Germinal center (tissue), 1 donor: Measurements from ENCODE around the gene TRMT11.

Source experiments
- DNase-seq: peaks from one replicate; pipeline ENCODE4 v3.0.0; 2012; ENCODE audit warnings: mixed read lengths, low spot score

The TRMT11 gene

GRCh38 chr6:126076992-126077664 lies 90.8 kb downstream of the TRMT11 start:
- DNase-seq: no peak

GRCh38 chr6:126077810-126078776 lies 91.8 kb downstream of the TRMT11 start:
- no peak for DNase-seq

GRCh38 chr6:126083875-126084274 lies 97.5 kb downstream of the TRMT11 start:
- no peak for DNase-seq

GRCh38 chr6:126086560-126086959 lies 100.2 kb downstream of the TRMT11 start:
- DNase-seq: no peak
